Retinal pigment epithelial cell (primary cell): ENCODE data around the gene ITGA6.

ENCODE experiments used
- DNase-seq: peaks from one replicate; pipeline ENCODE4 v3.0.0-alpha.2; 2010; ENCODE audit warnings: low read depth
- H3K4me3 ChIP-seq: 2 replicates; pipeline ENCODE4 v1.5.1; 2011; ENCODE audit warnings: mild to moderate bottlenecking, low read length, control low read depth, moderate library complexity
- TF ChIP-seq, protein P1 (sequence below): conservative IDR thresholded peaks from 2 replicates; pipeline ENCODE4 v1.5.1; 2011; ENCODE audit warnings: low read depth, low read length, control low read depth, inconsistent platforms

The ITGA6 gene

DNA sequence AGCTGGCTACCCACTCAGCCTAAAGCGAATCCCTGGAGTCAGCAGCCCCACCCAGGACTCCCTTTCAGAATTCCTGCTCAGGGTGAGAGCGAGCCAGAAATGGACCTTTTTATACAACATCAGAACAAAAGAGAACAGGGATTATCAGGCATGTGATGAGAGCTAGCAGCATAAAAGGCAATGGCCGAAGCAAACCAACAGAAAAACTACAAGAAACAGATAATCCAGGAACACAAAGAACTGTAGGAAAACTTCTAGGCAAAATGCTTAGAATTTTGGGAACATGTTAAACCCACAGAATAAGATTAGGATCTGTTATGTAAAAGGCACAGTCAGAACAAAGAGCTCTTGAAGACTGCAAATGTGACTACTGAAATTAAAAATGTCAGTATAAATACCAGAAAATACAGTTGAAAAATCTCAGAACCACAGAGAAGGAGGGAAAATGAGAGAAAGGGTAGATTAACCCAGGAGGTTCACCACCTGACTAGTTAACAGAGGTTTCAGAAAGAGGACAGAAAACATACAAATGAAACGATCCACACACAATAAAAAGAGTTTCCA lies 31.3 kb downstream of the ITGA6 start:
- no peak for DNase-seq
- TF ChIP-seq, protein P1, sequence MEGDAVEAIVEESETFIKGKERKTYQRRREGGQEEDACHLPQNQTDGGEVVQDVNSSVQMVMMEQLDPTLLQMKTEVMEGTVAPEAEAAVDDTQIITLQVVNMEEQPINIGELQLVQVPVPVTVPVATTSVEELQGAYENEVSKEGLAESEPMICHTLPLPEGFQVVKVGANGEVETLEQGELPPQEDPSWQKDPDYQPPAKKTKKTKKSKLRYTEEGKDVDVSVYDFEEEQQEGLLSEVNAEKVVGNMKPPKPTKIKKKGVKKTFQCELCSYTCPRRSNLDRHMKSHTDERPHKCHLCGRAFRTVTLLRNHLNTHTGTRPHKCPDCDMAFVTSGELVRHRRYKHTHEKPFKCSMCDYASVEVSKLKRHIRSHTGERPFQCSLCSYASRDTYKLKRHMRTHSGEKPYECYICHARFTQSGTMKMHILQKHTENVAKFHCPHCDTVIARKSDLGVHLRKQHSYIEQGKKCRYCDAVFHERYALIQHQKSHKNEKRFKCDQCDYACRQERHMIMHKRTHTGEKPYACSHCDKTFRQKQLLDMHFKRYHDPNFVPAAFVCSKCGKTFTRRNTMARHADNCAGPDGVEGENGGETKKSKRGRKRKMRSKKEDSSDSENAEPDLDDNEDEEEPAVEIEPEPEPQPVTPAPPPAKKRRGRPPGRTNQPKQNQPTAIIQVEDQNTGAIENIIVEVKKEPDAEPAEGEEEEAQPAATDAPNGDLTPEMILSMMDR, result no peak
- H3K4me3 ChIP-seq, result no peak overlapping the region

DNA sequence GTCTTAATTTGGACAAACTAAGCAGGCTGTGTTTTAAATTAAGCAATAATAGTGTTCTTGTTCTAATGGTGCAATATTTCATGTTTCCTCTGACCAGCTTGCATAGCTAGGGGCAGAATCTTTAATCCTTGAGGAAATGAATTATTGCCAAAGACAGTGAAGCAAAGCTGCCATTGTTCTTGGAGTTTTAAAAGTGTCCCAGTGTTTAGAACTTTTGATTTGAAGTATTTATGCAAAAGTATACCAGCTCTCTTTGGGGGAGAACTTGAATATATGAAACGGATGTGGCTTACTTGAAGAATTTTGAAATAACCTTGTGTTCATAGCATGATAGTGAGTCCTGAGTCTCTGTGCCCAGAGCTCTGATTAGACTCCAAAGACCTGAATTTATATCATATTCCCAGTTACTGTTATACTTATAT lies 33.4 kb downstream of the ITGA6 start:
- H3K4me3 ChIP-seq, result no peak overlapping the region
- DNase-seq, result no peak
- TF ChIP-seq, protein P1, result no peak

GRCh38 chr2:172461591-172462372 lies 34.4 kb downstream of the ITGA6 start:
- DNase-seq, result no peak
- TF ChIP-seq, protein P1, result peak; percentile 92
- H3K4me3 ChIP-seq, result no peak overlapping the region

DNA sequence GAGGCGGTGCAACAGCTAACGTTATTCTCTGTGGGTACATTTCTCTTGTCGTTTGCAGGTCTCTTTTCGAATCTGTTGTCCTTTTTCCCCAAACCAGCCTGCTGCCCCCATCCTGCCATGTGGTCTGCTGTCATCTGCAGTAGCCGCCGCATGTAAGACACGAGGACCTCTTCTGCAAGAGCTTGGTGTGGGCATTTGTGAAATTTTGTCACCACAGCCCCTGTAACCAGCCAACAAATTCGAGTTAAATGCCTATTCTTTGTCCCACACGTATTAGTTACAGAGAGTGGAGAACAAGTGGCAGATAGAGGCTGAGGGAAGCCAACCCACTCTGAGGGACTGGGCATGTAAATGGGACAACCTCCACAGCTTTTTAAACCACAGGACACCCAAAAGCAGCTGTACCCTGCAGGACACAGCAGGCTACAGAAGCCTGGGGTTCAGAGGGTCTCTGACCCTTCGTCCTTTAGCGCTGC lies 35.0 kb downstream of the ITGA6 start:
- TF ChIP-seq, protein P1, result no peak
- no peak overlapping the region for H3K4me3 ChIP-seq
- no peak for DNase-seq

DNA sequence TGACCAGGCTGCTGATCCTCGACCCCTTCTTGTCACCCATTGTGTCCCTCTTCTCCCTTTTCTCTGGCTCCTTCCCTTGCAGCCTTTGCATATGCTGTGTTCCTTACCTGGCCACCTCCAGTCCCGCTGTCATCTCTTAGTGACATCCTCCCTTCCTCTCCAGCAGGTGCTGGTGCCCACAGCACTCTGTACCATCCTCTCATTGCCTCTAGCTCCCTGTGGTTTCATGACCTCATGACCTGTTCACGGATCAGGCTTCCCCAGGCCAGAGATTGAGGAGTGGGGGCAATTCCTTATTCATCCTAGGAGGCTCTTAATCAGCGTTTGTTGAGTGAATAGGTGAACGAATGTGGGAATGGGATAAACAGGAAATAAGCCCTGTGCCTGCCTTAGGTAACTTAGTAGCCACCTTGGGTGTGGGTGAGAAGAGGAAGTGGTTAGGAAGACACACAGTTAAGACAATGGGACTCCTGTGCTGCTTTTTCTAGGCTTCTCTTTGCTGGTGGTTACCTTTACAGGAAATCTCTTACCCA lies 35.5 kb downstream of the ITGA6 start:
- no peak for DNase-seq
- TF ChIP-seq, protein P1, result no peak
- H3K4me3 ChIP-seq, result no peak overlapping the region

DNA sequence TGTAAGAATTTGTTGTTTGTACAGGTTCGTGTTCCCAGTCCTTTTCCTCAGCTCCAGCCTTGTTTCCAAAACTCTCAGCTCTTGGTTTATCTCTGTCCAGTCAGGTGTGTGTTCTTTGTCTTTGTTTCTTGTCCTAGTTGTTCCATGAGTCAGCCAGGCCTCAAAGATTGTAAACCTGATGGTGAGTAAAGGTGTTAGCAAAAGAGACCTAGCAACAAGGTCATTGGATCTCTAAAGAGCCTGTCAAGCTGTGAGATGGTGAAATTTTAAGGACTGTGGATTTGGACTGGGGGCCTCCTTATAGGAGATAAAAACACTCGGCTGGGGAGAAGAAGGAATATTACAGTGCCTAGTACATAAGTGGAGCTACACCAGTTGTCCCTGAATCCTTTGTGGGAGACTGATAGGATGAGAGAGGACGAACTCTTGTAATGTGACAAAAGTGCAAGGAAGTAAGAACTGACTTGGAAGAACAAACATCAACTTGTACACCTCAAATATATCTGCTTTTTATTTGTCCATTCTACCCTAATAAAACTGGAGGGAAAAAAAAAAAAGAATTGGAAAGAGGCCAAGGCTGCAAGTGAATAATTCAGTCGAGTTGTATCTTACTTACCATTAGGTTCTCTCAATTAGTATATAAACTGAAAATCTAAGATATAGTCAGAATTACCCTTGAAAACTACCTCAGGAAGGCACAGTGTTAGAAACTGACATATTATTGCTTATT lies 37.2 kb downstream of the ITGA6 start:
- TF ChIP-seq, protein P1, result no peak
- DNase-seq, result no peak
- H3K4me3 ChIP-seq, result no peak overlapping the region
